DLD1 (cell line): ENCODE data around the gene ADCYAP1R1.

Experiments
- in situ Hi-C: cut with HindIII; loops from 2 replicates; pipeline ENCODE4 v1.10.0; 2017; ENCODE audit warnings: low sequenced_read_pairs

ADCYAP1R1 gene

DNA sequence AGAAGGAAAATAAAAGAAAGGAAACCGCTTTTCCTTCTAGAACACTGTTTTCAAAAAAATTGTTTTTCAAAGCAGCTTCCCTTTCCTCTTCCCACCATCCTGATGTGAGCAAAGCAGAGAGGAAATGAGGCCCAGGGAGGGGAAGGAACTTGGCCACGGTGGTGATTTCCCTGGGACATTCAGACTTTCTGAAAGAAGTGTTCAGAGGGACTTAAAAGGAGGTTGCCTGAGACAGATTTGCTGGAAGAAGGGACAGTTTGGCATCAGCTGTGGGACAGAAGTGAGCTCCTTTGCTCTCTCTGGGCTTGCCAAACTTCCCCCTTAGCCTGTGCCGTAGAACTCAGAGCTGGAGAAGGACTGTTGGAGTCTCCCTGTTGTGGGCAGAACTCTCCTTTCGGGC, 30.3 kb downstream of the ADCYAP1R1 start:
- in situ Hi-C loops: no loop called here

DNA sequence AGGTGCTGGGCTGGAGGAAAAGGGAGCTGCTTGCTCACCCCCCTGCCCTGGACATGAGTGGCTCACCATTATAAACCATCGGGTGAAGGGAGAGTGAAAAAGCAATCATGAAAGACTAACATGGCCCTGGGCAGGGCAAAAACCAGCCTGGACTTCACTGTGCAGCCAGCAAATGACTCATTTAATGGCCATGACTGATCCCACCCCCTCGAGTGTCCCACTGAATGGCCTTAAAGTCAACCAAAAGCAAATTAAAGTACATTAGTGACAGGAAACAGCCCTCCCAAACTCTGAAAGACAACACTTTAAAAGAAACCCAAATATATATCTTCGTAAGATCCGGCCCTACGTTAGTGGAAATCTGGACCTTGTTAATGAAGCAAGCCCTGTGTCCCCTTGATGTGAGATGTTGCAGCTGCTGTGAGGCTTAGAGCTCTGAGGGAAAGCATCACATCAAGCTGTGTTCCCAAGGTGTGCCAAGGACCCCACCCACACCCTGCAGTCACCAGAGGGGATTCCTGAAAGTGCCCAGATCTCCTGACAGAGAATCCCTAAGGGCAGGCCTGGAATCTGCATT, 31.2 kb downstream of the ADCYAP1R1 start:
- in situ Hi-C loops: no loop called here

DNA sequence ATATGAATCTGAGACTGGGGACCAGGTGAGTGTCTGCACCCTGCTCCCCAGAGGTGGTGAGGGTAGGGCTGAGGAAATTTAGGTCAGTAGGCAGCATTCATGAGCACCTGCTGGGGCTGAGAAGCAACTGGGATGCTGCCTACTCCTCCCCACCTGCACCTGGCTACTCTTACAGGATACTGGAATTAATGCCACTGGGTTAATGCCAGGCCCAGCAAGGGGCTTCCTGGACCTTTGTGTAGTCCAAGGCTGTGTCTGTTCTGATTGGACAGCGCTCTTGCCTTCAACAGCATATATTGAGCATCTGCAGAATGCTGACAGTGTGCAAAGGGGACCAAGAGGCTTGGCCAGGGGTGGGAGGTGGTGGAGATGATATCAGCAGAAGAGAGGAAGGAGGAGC, 32.1 kb downstream of the ADCYAP1R1 start:
- in situ Hi-C loops: no loop called here

DNA sequence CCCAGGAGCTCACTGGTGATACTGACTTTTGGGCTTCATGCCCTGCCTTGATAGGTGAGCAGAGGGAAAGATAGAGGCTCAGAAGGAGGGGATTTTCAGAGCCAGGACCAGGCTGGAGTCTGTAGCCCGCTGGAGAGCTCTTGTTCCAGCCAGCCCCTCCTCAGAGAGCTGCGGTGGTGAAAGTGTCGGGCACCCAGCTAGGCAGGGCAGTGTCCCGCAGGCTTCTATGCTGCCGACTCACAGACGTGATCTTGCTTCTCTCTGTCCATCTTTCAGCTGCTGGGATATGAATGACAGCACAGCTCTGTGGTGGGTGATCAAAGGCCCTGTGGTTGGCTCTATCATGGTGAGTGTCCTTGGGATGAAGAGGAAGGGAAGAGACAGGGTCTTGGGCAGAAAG, 35.2 kb downstream of the ADCYAP1R1 start:
- in situ Hi-C loops: no loop called here

DNA sequence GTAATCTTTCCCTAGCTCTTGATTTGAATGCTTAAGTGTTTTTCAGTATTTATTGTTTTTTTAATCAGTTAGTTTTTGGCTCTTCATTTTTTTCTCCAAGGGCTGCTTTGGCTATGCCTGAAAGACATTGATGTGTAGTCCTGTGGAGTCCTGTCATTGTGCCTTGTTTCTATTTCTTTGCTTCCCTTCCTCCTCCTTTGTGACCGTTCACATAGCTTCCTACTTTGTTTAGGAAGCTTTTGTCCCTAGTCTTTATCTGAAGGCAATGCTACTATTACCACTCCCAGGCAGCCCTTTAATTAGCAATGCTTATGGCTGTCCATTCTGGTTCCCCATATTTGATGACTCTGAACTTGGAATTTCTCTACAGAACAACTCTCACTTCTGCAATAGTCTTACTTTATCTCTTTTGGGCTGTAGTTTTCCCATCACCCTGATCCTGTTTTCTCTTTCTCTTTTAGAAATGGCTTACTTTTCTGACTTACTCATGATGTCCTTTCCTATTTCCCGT, 39.9 kb downstream of the ADCYAP1R1 start:
- in situ Hi-C loops: no loop called here

DNA sequence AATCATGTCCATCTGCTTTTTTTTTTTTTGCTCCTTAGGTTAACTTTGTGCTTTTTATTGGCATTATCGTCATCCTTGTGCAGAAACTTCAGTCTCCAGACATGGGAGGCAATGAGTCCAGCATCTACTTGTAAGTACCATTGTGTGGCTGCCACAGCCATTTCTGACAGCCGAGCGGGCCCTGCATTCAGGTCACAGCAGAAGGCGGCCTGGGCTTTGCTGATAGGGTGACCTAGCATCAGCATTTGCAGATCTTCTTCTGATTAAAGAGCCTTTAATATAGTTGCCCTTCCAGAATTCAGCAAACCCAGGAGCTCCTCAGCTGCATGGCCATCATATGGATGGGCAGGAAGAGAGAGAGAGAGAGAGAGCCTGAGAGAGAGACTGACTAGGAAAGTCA, 40.5 kb downstream of the ADCYAP1R1 start:
- in situ Hi-C loops: no loop called here

DNA sequence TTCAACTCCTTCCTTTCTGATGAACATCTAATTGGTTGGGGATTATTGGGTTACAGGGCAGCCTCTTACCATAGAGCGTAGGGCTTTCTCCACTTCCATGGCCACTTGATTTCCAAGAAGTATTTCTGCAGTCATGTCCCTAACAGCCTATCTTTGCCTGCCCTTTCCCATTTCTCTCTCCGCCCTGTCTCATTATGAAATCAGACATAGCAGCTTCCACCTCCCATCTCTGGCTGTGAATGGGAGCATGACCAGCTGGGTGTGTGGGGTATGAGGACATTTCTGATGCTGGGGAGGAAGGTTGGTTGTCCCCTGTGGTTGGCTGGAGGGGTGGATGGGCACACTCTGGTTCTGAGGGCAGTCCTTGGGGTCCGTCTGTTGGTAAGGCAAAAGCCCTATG, 41.2 kb downstream of the ADCYAP1R1 start:
- in situ Hi-C loops: no loop called here

DNA sequence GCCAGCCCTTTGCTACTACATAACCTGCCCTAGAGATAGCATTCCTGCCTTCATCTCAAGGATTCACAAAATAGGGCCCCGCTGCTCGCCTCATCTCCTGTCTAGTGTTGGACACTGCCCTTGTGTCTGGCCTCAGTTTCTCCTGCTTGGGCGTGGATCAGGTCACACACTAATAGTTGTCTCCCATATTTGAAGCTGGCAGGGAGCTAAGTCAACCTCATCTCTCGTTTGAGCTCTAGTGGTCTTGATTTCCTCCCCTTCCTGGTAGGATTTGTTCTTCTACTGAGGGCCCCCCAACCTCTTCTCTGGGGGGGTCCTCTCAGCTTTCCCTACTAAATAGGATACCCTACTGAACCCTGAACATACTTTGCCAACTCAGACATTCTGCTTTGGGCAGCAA, 42.2 kb downstream of the ADCYAP1R1 start:
- in situ Hi-C loops: no loop called here

DNA sequence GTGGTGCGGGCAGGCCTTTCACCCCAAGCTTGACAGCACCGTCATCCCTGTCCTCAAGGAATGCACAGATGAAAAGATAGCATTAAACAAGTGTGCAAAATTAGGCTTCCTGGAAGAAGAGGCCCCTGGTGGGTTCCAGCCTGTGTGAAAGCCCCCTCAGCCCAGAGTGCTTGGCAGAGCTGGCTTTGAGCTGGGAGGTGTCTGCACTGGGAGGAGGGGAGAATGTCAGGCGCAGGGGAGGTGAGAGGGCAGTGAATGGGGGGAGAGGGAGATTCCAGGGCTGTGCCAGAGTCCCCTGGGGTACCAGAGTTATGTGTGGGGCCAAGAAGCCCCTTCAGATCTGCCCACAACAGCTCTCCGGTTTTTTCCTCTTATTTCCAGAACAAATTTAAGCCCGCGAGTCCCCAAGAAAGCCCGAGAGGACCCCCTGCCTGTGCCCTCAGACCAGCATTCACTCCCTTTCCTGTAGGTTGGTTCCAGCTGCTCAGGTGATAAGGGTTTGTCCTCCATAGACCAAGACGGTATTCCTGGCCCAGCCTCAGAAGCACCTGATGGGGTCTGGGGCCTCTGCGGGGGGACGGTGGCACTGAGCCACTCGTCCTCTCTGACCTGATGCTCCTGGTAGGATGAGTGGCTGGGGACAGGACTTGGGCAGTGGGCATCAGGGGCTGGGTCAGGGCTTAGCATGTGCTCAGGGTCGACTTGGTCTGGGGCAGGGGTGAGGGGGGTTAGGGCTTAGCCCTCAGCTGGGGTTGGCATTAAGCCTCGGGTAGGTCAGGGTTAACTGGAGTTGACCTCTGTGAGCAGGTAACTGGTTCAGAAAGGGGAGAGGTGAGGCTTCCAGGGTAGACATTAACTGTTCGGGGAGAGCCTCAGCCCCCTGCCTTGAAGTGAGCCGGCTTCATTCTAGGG, 43.4 kb downstream of the ADCYAP1R1 start:
- in situ Hi-C loops: no loop called here

DNA sequence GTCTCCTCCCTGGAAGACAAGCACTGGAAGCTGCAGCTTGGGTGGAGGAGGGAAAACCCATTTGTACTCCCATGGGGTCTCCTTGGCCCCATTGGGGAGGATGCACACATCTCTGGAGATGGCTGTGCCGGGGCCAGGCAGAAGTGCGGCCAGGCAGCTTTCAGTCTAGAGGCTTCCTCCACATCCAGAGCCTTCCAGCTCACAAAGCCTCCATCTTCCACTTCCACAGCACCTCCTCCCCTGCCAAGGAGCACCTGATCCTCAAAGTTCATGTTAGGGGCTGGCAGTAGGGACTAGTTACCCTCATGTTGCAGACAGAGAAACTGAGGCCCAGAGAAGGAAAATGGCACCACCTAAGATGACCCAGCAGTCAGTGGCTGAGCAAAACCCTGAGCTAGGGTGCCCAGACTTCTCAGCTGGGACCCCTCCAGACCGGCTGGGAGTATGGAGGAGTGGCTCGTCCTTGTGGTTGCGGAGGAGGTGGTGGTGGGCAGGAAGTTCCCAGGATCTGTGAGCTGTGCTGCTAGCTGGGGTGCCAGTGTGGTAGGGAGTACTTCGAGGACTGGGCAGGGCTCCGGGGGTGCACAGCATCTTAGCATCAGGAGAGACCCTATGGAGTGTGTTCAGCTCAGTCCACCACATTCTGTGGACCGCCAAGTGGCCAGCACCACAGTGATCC, 44.2 kb downstream of the ADCYAP1R1 start:
- in situ Hi-C loops: no loop called here

DNA sequence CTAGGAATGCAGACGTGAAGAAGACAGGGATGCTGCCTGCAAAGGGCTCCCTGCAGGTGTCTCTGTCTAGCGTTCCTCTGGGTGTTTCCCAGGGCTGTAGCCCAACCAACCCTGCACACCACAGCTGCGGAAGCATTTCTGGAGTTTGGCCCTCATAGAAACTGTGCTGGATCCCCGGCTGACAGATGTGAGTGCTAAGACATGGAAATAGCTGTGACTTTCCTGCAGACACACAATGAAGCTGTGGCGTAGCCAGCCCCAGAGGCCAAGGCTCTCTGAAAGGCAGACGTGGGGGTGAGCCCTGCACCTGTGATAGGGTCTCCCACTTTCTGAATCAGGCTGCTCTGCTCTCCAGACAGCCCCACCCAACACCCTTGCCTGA, 44.8 kb downstream of the ADCYAP1R1 start:
- in situ Hi-C loops: no loop called here

DNA sequence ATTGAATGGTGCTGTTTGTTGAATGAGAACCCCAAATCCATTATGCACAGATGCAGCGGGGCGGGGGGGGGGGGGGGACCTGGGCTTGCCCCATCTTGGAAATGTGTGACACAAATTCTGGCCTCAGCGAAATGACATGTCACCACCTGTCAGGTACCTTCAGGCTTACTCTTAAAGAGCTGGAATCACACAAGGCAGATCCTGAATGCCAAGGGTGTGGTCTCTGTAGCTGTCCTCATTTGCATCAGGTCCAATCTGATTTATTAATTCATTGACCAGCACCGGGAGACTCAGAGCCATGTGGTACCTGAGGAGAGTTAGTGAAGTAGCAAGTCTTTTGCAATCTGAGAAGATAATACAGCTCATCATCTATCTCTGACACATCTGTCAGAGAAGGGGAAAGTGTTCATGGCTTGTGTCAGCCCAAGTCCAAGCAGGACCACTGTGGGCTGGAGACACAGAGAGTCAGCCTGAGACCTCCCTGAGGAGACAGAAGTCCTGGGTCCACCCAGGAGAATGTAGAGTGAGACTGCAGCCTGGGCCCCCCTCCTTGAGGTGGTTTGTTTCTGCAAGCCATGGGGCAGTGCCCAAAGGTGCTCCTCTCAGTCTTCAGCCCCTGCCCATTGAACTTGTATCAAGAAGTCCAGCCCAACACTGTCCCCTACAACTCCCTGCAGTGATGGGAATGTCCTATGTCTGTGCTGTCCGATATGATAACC, 46.7 kb downstream of the ADCYAP1R1 start:
- in situ Hi-C loops: no loop called here

DNA sequence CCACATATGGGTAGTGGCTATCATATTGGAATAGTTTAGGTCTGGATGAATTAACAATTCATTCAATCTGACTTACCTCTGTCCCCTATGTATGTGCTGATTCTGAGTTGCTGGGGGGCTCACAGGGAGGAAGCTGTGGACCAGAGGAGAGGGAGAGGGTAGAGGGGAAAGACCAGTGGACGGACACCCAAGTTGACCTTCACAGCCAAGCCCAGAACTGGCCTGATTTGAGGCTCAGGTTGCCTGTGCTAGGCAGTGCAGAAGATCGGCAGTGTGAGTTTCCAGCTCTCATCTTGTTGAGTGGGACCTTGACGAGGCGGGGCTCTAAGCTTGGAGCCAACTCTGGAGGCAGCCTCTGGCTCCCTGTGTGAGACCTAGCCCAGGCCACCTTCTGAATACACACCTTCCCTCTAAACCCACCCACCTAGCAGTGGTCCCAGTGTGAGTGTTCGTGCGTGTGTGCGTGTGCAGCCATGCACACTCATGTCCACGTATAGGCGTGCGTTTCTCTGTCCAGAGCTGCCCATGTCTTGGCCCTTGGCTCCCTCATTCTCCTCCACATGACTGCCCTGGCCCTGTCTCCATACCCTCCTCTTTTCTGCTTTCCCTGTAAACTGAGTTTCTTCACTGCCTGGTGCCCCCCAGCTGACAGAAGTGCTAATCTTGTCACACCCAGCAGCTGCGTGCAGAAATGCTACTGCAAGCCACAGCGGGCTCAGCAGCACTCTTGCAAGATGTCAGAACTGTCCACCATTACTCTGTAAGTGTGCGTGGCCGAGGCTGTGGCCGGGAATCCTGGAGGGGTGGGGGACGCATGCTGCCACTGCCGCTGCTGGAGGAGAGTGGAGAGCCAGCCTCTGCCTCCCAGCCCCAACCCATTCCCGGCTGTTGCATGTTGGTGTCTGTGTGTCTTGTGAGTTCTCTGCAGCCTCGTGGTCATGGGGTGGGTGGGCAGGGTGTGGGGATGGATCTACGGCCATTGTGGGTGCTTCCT, 47.6 kb downstream of the ADCYAP1R1 start:
- in situ Hi-C loops: loop anchor here (25.0 kb wide), 2 partner anchors 137 to 312 kb away; partner anchors contain the start of gene GHRHR

DNA sequence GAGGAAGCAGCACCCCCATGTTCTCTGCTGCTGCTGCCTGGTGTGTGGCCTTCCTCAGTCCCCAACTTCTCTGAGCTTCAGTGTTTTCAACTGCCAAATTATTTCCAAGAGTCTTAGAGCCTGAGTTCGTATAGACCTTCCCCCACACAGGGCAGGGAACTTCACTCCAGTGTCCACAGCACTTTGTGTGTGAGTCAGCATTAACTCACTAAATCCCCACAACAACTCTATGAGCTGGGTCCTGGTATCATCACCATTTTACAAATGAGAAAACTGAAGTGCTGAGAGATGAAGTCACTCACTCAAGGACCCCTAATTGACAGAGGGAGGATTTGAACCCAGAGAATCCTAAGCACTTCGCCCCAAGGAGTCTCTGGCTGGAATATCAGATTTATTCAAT, 48.3 kb downstream of the ADCYAP1R1 start:
- in situ Hi-C loops: loop anchor here (25.0 kb wide), 2 partner anchors 138 to 313 kb away; partner anchors contain the start of gene GHRHR

DNA sequence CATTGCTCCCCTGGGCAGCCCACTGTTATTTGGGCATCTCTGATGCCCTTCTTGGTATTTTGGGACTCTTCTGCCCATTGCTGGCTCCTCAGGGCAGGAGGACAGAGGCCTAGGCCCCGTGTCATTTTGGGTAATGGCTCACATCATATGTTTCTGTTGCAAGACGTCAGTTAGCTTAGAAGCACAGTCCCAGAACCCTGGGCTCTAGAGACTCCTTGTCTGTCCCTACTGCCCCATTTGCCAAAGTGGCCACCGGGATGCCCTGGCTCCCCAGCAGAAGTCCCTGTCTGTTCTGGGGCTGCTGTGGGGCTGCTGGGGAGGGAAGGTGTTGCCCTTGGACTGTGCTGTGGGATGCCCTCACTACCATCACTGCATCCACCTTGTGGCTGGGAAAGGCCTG, 48.8 kb downstream of the ADCYAP1R1 start:
- in situ Hi-C loops: loop anchor here (25.0 kb wide), 2 partner anchors 139 to 314 kb away; partner anchors contain the start of gene GHRHR

DNA sequence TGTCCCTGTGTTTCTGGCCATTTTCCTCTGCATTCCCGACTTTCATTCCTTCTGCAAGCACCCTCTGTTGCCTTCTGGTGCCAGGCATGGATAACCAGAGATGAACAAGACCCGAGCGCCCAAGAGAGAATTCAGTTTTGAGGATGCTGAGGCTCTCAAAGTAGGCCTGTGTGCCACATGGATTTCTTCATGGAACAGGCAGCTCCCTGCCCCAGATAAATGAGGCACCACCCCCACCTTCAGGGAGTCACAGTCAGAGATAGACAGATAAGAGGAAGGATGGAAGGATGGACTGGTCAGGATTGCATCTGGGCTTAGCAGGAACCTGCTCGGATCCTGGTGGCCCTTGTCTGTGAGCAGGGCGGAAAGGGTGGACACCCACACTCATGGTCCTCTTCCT, 49.4 kb downstream of the ADCYAP1R1 start:
- in situ Hi-C loops: loop anchor here (25.0 kb wide), 2 partner anchors 139 to 314 kb away; partner anchors contain the start of gene GHRHR

DNA sequence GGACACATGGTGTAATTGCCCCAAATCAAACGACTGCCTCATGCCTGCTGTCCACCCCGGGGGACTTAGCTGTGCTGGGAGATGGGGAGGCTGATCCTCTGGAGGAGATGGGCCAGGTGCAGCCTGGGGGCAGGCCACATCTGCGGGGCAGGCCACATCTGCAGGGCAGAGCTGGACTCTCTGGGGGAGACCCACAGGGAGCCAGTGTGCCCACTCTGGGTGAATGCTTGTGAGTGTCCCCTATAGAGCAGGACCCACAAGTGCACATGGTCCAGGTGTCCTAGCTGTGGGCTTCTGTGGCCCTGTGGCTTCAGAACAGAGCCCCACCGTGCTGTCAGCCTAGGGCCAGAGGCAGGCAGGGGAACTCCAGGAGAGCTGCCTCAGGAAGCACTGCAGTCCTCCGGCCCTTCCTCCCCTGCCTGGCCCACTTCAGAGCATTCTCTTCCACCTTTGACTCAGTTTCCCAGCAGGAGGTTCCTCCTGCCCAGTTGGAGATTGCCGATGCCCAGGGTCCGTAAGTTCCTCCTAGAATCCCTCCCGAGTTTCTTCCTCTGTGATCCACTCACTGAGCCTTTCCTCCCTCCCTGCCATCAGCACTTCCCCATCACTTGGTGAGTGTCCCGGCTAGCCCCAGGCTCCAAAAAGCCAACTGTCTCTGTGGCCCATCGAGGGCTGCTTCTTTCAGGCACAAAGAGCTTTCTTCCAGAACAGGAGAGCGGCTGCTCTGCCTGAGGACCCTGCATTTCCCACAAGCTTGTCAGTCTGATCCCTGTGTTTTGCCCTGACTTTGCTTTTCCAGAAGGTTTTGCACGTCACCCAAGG, 50.3 kb downstream of the ADCYAP1R1 start:
- in situ Hi-C loops: loop anchor here (25.0 kb wide), 2 partner anchors 140 to 315 kb away; partner anchors contain the start of gene GHRHR
